Activated CD8-positive, alpha-beta T cell treated with anti-CD3 and anti-CD28 coated beads for 36 hours (primary cell): Measurements from ENCODE around the gene FRZB. TPM values are rescaled to one million over a fixed set of nuclear protein-coding genes. Genes with fewer than 3 reads are reported as not detected.
A peak's percentile ranks its signal among the peaks of the same experiment; 100 is the strongest.

ENCODE experiments used
- ATAC-seq: fragments of 200-7000 bp; cut with Tn5 transposase; one replicate; pipeline ENCODE4 v1.10.0; 2021; ENCODE audit warnings: mild to moderate bottlenecking, moderate library complexity
- CTCF ChIA-PET: fragments of 350-600 bp; sonication (Branson Sonifier 250); formaldehyde crosslinking; loops from one replicate; lab custom pipeline; 2021; ENCODE audit warnings: antibody characterized with exemption; lab: Charles Lee
- POLR2A ChIA-PET: fragments of 350-600 bp; sonication (Branson Sonifier 250); formaldehyde crosslinking; loops from one replicate; lab custom pipeline; 2021; ENCODE audit warnings: antibody characterized with exemption; lab: Charles Lee
- DNase-seq: peaks from one replicate; pipeline ENCODE4 v3.0.0-alpha.2; 2020
- H3K27ac Mint-ChIP-seq: one replicate; pipeline ENCODE4 v1.8.0; 2021; ENCODE audit warnings: mild to moderate bottlenecking, mixed read lengths
- H3K27me3 Mint-ChIP-seq: one replicate; pipeline ENCODE4 v1.8.0; 2021; ENCODE audit warnings: mixed read lengths
- H3K36me3 Mint-ChIP-seq: one replicate; pipeline ENCODE4 v1.8.0; 2021; ENCODE audit warnings: low read depth, mixed read lengths
- H3K4me1 Mint-ChIP-seq: one replicate; pipeline ENCODE4 v1.8.0; 2021; ENCODE audit warnings: low read depth, mixed read lengths
- H3K4me3 Mint-ChIP-seq: one replicate; pipeline ENCODE4 v1.8.0; 2021; ENCODE audit warnings: mild to moderate bottlenecking, moderate library complexity, mixed read lengths
- H3K9me3 Mint-ChIP-seq: one replicate; pipeline ENCODE4 v1.8.0; 2021; ENCODE audit warnings: mixed read lengths
- intact Hi-C: fragments of 100-400 bp; cut with micrococcal nuclease; formaldehyde crosslinking; loops from one replicate; pipeline ENCODE4 v1.10.0; 2022
- total RNA-seq, 2 experiments: library from RNA; stranded (reverse); gene quantifications; one replicate each; pipeline ENCODE4 v1.2.3, GENCODE V29; 2021
- TF ChIP-seq, protein P1 (sequence below): fragments of 200-600 bp; IDR thresholded peaks from one replicate; pipeline ENCODE4 v1.8.0; 2022; ENCODE audit warnings: antibody characterized with exemption, mild to moderate bottlenecking

Gene FRZB
- total RNA-seq, 2 experiments from 2014 or later, result not detected

DNA sequence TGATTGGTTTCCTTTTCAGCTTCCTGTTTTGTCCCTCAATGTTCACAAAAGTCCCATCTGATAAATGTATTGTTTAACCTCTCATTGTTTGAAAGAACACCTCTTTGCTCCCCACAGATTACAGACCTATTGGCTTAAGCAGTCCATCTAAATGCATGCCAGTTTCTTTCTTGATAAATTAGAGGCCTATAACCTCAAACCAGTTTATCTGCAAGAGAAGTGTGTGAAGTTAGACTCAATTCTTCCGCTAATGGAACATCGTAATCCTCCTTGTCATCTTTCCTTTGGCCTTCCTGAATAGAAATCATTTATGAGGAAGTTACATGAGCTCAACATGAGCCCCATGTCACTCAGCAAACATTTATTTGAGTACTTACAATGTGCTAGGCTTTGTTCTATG is 74.0 kb downstream of the FRZB start:
- ChIA-PET CTCF (no interaction called here), POLR2A (no interaction called here)
- Mint-ChIP-seq H3K4me3 (no peak overlapping the region), H3K27ac (no peak overlapping the region), H3K27me3 (no peaks in the 10 kb centered on the region), H3K36me3 (no peaks in the 10 kb centered on the region), H3K9me3 (no peaks in the 10 kb centered on the region), H3K4me1 (no peaks in the 10 kb centered on the region)
- intact Hi-C loops, result no loop called here
- TF ChIP-seq, protein P1, sequence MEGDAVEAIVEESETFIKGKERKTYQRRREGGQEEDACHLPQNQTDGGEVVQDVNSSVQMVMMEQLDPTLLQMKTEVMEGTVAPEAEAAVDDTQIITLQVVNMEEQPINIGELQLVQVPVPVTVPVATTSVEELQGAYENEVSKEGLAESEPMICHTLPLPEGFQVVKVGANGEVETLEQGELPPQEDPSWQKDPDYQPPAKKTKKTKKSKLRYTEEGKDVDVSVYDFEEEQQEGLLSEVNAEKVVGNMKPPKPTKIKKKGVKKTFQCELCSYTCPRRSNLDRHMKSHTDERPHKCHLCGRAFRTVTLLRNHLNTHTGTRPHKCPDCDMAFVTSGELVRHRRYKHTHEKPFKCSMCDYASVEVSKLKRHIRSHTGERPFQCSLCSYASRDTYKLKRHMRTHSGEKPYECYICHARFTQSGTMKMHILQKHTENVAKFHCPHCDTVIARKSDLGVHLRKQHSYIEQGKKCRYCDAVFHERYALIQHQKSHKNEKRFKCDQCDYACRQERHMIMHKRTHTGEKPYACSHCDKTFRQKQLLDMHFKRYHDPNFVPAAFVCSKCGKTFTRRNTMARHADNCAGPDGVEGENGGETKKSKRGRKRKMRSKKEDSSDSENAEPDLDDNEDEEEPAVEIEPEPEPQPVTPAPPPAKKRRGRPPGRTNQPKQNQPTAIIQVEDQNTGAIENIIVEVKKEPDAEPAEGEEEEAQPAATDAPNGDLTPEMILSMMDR, result no peak
- no peak for DNase-seq
- ATAC-seq, result no peak

DNA sequence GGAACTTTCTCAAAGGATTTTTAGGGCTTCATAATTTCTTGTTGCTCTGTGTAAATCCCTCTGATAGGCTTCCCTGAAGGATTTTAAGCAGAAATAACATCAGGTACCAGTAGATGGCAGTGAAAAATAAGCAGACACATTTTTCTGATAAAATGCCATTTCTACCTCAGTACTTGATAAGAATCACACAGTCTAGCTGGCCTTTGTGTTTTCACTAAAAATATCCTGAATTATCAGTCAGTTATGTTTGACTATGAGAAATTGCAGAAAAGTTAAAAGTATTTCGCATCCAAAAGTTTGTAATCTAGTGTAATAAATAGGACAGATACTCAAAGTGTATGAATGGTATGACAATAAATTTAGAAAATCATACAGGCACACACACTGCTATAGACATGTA is 81.7 kb downstream of the FRZB start:
- DNase-seq (no peak), ATAC-seq (no peak)
- TF ChIP-seq, protein P1, result peak; percentile 5
- no peaks in the 10 kb centered on the region for H3K4me1 Mint-ChIP-seq
- no peak overlapping the region for H3K27ac Mint-ChIP-seq
- POLR2A ChIA-PET, result no interaction called here
- peaks cover 16% of the 10 kb centered on the region for H3K36me3 Mint-ChIP-seq
- H3K4me3 Mint-ChIP-seq, result no peak overlapping the region
- H3K27me3 Mint-ChIP-seq, result no peaks in the 10 kb centered on the region
- CTCF ChIA-PET, result interaction anchor here (1.4 to 2.7 kb wide), 3 partner anchors 20 to 195 kb away, joined by 3 to 9 read pairs (median 3); partner anchors contain the start of gene FRZB
- peaks cover 3% of the 10 kb centered on the region for H3K9me3 Mint-ChIP-seq
- intact Hi-C loops, result no loop called here

DNA sequence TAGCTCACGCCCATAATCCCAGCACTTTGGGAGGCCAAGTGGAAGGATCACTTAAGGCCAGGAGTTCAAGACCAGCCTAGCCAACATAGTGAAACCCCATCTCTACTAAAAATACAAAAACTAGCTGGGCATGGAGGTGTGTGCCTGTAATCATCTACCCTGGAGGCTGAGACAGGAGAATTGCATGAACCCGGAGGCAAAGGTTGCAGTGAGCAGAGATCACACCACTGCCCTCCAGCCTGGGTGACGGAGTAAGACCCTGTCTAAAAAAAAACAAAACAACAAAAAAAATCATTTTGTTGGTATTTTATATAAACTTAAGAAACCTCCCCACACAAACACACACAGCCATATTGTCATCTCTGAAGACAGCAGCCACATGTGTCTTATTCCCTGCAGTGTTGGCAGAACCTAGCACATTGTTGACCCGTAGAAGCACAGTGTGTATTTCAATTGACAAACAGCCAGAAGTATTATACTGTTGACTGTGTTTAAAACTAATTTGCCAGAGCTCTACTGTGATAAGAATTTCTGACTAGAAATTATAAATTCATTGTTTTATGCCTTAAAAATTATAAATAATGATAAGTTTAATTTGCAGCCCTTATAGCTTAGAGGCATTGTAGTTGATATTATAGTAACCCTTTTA is 82.3 kb downstream of the FRZB start:
- ChIA-PET POLR2A (no interaction called here), CTCF (interaction anchor here (1.4 to 2.7 kb wide), 3 partner anchors 20 to 196 kb away, joined by 3 to 9 read pairs (median 3); partner anchors contain the start of gene FRZB)
- Mint-ChIP-seq H3K36me3 (peaks cover 17% of the 10 kb centered on the region), H3K4me3 (no peak overlapping the region), H3K9me3 (peaks cover 3% of the 10 kb centered on the region), H3K27me3 (no peaks in the 10 kb centered on the region), H3K4me1 (no peaks in the 10 kb centered on the region), H3K27ac (no peak overlapping the region)
- TF ChIP-seq, protein P1, result no peak
- ATAC-seq, result no peak
- intact Hi-C loops, result no loop called here
- DNase-seq, result no peak

Other genes with a start within 250 kb of the FRZB start
- 10 to 100 TPM; 40.7 to 42.2 TPM for gene DNAJC10, start 150.4 kb downstream of the FRZB start, total RNA-seq
- gene NCKAP1, start 171.8 kb upstream of the FRZB start, total RNA-seq, result 1 to 10 TPM; 3.1 to 3.9 TPM
- gene DUSP19, start 212.1 kb upstream of the FRZB start, total RNA-seq, result 1 to 10 TPM; 2.1 to 2.3 TPM